ENCODE data around the gene MAP7. TPM values are rescaled to one million over a fixed set of nuclear protein-coding genes. Genes with fewer than 3 reads are reported as not detected.

MAP7 gene
- total and polyA plus RNA-seq, 2 of the 13 experiments (the other 11 are each of a cell fraction or from before 2014, with no cell fraction given): 0.04 TPM; not detected in 1

DNA sequence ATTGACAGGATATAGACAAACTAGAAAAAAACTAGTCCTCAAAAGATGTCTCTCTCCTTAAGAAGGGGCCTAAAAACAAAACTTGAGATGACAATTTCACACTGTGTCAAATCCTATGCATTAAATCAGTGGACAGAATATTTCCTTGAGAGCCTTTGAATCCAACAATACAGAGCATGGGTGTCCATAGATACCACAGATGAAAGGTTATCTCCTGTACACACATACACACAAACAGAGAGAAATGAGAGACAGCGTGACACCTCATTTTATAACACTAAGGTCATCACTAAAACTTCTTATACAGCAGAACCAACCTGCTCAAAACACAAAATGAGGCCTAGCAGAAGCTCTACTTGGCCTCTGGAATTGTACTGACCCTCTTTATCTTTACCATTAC, 55.5 kb downstream of the MAP7 start:
- no peak for TF ChIP-seq GPN1 (CRISPR knock-in tag; IDR thresholded peaks at IDR 0.05; ENCODE audit: borderline replicate concordance)
- TF ChIP-seq NR2F2 (IDR thresholded peaks at IDR 0.05; ENCODE audit: borderline replicate concordance, low read depth): no peak
- TF ChIP-seq ZNF484 (CRISPR knock-in tag; IDR thresholded peaks at IDR 0.05; ENCODE audit: borderline replicate concordance, low read depth): no peak
- no peak for TF ChIP-seq ZMAT3 (CRISPR knock-in tag; conservative IDR thresholded peaks at IDR 0.05)
- no peak for TF ChIP-seq ZNF441 (CRISPR knock-in tag; IDR thresholded peaks at IDR 0.05; ENCODE audit: borderline replicate concordance)
- TF ChIP-seq GATAD2A (CRISPR knock-in tag; IDR thresholded peaks at IDR 0.05): no peak
- no peak for TF ChIP-seq ZNF331 (CRISPR knock-in tag; IDR thresholded peaks at IDR 0.05)
- TF ChIP-seq, protein P1, sequence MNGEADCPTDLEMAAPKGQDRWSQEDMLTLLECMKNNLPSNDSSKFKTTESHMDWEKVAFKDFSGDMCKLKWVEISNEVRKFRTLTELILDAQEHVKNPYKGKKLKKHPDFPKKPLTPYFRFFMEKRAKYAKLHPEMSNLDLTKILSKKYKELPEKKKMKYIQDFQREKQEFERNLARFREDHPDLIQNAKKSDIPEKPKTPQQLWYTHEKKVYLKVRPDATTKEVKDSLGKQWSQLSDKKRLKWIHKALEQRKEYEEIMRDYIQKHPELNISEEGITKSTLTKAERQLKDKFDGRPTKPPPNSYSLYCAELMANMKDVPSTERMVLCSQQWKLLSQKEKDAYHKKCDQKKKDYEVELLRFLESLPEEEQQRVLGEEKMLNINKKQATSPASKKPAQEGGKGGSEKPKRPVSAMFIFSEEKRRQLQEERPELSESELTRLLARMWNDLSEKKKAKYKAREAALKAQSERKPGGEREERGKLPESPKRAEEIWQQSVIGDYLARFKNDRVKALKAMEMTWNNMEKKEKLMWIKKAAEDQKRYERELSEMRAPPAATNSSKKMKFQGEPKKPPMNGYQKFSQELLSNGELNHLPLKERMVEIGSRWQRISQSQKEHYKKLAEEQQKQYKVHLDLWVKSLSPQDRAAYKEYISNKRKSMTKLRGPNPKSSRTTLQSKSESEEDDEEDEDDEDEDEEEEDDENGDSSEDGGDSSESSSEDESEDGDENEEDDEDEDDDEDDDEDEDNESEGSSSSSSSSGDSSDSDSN (CRISPR knock-in tag; IDR thresholded peaks at IDR 0.05): no peak
- no peak for TF ChIP-seq ZNF468 (CRISPR knock-in tag; IDR thresholded peaks at IDR 0.05)
- TF ChIP-seq, protein P2, sequence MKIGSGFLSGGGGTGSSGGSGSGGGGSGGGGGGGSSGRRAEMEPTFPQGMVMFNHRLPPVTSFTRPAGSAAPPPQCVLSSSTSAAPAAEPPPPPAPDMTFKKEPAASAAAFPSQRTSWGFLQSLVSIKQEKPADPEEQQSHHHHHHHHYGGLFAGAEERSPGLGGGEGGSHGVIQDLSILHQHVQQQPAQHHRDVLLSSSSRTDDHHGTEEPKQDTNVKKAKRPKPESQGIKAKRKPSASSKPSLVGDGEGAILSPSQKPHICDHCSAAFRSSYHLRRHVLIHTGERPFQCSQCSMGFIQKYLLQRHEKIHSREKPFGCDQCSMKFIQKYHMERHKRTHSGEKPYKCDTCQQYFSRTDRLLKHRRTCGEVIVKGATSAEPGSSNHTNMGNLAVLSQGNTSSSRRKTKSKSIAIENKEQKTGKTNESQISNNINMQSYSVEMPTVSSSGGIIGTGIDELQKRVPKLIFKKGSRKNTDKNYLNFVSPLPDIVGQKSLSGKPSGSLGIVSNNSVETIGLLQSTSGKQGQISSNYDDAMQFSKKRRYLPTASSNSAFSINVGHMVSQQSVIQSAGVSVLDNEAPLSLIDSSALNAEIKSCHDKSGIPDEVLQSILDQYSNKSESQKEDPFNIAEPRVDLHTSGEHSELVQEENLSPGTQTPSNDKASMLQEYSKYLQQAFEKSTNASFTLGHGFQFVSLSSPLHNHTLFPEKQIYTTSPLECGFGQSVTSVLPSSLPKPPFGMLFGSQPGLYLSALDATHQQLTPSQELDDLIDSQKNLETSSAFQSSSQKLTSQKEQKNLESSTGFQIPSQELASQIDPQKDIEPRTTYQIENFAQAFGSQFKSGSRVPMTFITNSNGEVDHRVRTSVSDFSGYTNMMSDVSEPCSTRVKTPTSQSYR (CRISPR knock-in tag; IDR thresholded peaks at IDR 0.05; ENCODE audit: borderline replicate concordance): no peak
- no peak for TF ChIP-seq AGO1 (IDR thresholded peaks at IDR 0.05; ENCODE audit: low read depth, low read length, poor library complexity, severe bottlenecking)
- no peak overlapping the region for H3K9ac ChIP-seq (ENCODE audit: insufficient read depth, low read depth, low read length)
- no peaks in the 10 kb centered on the region for H4K20me1 ChIP-seq (ENCODE audit: insufficient read depth, low read length)
- CTCF ChIA-PET (ENCODE audit: low intra/inter-chr PET ratio, low total read pairs): no interaction called here
- no peak for FAIRE-seq
- H3K27ac ChIP-seq (ENCODE audit: extremely low read length, insufficient read depth, low read length): no peak overlapping the region
- H3K27me3 ChIP-seq (ENCODE audit: control insufficient read depth in 1 of 2, insufficient read depth in 2 of 2, low read length in 2 of 2): no peaks in the 10 kb centered on the region
- no peaks in the 10 kb centered on the region for H3K36me3 ChIP-seq (replicated peaks in 1 of 2; ENCODE audit: control insufficient read depth in 1 of 2, insufficient read depth in 2 of 2, low read length in 2 of 2)
- no peak overlapping the region for H3K4me3 ChIP-seq (replicated peaks in 1 of 3; ENCODE audit: insufficient read depth in 1 of 3, low read depth in 2 of 3, low read length in 3 of 3)
- POLR2A ChIA-PET: no interaction called here
- no TSS peak for BruUV-seq (replicated peaks)
- DNase-seq (ENCODE audit: low spot score): no peak
- no peak overlapping the region for H3K4me2 ChIP-seq (ENCODE audit: low read depth, low read length)
- in situ Hi-C loops (cut with HindIII; ENCODE audit: extremely low pct_ligation_motif_present, low pct_unique_long_range_greater_than_20kb) (no loop called here), intact Hi-C loops (cut with micrococcal nuclease; ENCODE audit: unreplicated experiment) (no loop called here)
- no peaks in the 10 kb centered on the region for H3K9me3 ChIP-seq (ENCODE audit: low read length)
- WGBS (ENCODE audit: low lambda C conversion rate): 0% methylated on average over 1 of the region's 1 CpG
- no peak for ATAC-seq
- no peaks in the 10 kb centered on the region for H3K79me2 ChIP-seq (ENCODE audit: insufficient read depth, low read length)
- no peak overlapping the region for H2AFZ ChIP-seq (ENCODE audit: low read length)
- H3K4me1 ChIP-seq (ENCODE audit: insufficient read depth, low read length): no peaks in the 10 kb centered on the region

Measured in HepG2 (cell line).